K562 (cell line): Measurements from ENCODE around the gene CLTB.

Experiments used
- ARID4B ChIP-seq: sonication (generic); formaldehyde crosslinking; IDR thresholded peaks from 2 replicates; pipeline ENCODE4 v1.8.0; 2022; ENCODE audit warnings: mild to moderate bottlenecking, missing genetic modification reagents
- CBFB ChIP-seq: sonication (generic); formaldehyde crosslinking; IDR thresholded peaks from 2 replicates; pipeline ENCODE4 v1.4.0; 2020; ENCODE audit warnings: mild to moderate bottlenecking, missing genetic modification reagents
- CTCF ChIP-seq, 3 experiments: IDR thresholded peaks in 2 of 3; conservative IDR thresholded peaks in 1 of 3; 2 replicates each; pipeline ENCODE4 v1.5.1; 2011 to 2012; ENCODE audit warnings: low read length in 3 of 3, mild to moderate bottlenecking in 3 of 3, control low read depth in 2 of 3, improper control_type of control experiment in 1 of 3, inconsistent platforms in 1 of 3, low read depth in 1 of 3, mixed read lengths in 1 of 3, moderate library complexity in 1 of 3; ENCODE audit not compliant: insufficient read depth in 2 of 3
- EZH2 ChIP-seq: IDR thresholded peaks from 2 replicates; pipeline ENCODE4 v1.6.1; 2012; ENCODE audit warnings: low read depth, mild to moderate bottlenecking, inconsistent platforms, low read length, borderline replicate concordance
- FOXA1 ChIP-seq: fragments of 450-650 bp; IDR thresholded peaks from 2 replicates; pipeline ENCODE4 v1.6.1; 2016; ENCODE audit warnings: mild to moderate bottlenecking, borderline replicate concordance
- GABPA ChIP-seq: fragments of 200-800 bp; sonication (Bioruptor generic); conservative IDR thresholded peaks from 2 replicates; pipeline ENCODE4 v1.6.1; 2016; ENCODE audit warnings: low read depth, missing genetic modification characterization, missing compliant biosample characterization
- NRF1 ChIP-seq, 2 experiments: fragments of 450-650 bp; IDR thresholded peaks in 1 of 2; conservative IDR thresholded peaks in 1 of 2; 2 replicates each; pipeline ENCODE4 v1.6.1; 2014; ENCODE audit warnings: mild to moderate bottlenecking in 2 of 2
- PRMT5 ChIP-seq: sonication (generic); formaldehyde crosslinking; IDR thresholded peaks from 2 replicates; pipeline ENCODE4 v1.5.0; 2020; ENCODE audit warnings: missing genetic modification reagents
- RBFOX2 ChIP-seq: fragments of 200-400 bp; formaldehyde crosslinking; IDR thresholded peaks from 2 replicates; pipeline ENCODE4 v1.6.1; 2017; ENCODE audit warnings: low read depth, mild to moderate bottlenecking, low read length, moderate library complexity
- SIRT6 ChIP-seq: IDR thresholded peaks from one replicate; pipeline ENCODE4 v1.6.1; 2012; ENCODE audit warnings: low read depth, mild to moderate bottlenecking, control low read depth, inconsistent platforms, low read length, moderate library complexity
- SPI1 ChIP-seq: IDR thresholded peaks from 2 replicates; pipeline ENCODE4 v1.6.1; 2011; ENCODE audit warnings: low read depth, low read length, control low read depth, borderline replicate concordance
- TRIM28 ChIP-seq: fragments of 450-650 bp; IDR thresholded peaks from 2 replicates; pipeline ENCODE4 v1.6.1; 2017
- YBX1 ChIP-seq: fragments of 450-650 bp; IDR thresholded peaks from 2 replicates; pipeline ENCODE4 v1.7.1; 2016; ENCODE audit warnings: mild to moderate bottlenecking
- TF ChIP-seq, protein P1 (sequence below): fragments of 250-450 bp; sonication (Bioruptor Pico); IDR thresholded peaks from 2 replicates; pipeline ENCODE4 v1.8.0; 2022; ENCODE audit warnings: moderate library complexity, mild to moderate bottlenecking, inconsistent platforms

GRCh38 chr5:176446884-176447590, 30.7 kb upstream of the CLTB start:
- TF ChIP-seq FOXA1, result no peak
- TF ChIP-seq SPI1, result no peak
- no peak for TF ChIP-seq EZH2
- no peak for TF ChIP-seq GABPA (tag)
- no peak for TF ChIP-seq CTCF (IDR thresholded peaks at IDR 0.05 in 2 of 3, conservative IDR thresholded peaks at IDR 0.05 in 1 of 3; ENCODE audit: insufficient read depth in 2 of 3, low read depth in 1 of 3, low read length in 3 of 3)
- TF ChIP-seq NRF1 (conservative IDR thresholded peaks at IDR 0.05 in 1 of 2, IDR thresholded peaks at IDR 0.05 in 1 of 2), result no peak
- no peak for TF ChIP-seq PRMT5 (CRISPR knock-in tag)
- TF ChIP-seq CBFB (CRISPR knock-in tag), result no peak
- TF ChIP-seq RBFOX2, result no peak
- no peak for TF ChIP-seq YBX1
- no peak for TF ChIP-seq SIRT6
- TF ChIP-seq, protein P1, sequence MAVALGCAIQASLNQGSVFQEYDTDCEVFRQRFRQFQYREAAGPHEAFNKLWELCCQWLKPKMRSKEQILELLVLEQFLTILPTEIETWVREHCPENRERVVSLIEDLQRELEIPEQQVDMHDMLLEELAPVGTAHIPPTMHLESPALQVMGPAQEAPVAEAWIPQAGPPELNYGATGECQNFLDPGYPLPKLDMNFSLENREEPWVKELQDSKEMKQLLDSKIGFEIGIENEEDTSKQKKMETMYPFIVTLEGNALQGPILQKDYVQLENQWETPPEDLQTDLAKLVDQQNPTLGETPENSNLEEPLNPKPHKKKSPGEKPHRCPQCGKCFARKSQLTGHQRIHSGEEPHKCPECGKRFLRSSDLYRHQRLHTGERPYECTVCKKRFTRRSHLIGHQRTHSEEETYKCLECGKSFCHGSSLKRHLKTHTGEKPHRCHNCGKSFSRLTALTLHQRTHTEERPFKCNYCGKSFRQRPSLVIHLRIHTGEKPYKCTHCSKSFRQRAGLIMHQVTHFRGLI (CRISPR knock-in tag), result no peak
- no peak for TF ChIP-seq TRIM28
- TF ChIP-seq ARID4B (CRISPR knock-in tag), result no peak
